ENCODE measurements around the gene DCP2.
"Not testable (repeated sequence)": the region's sequence is repeated elsewhere in the genome, so short reads cannot be mapped to it uniquely, and the experiment has no call there.

Gene DCP2

GRCh38 chr5:112960315-112960714, 16.3 kb upstream of the DCP2 start:
- H3K79me1 ChIP-seq (ENCODE audit: low read length) = no peaks in the 10 kb centered on the region
- no peak overlapping the region for H3K27ac ChIP-seq (ENCODE audit: low read depth, low read length)
- no peak overlapping the region for H3K9ac ChIP-seq (ENCODE audit: low read length)
- no peak overlapping the region for H2BK15ac ChIP-seq (replicated peaks; ENCODE audit: low read depth)
- no peaks in the 10 kb centered on the region for H3K36me3 ChIP-seq (ENCODE audit: control insufficient read depth, insufficient read depth, low read length)
- no peak for DNase-seq
- no peak overlapping the region for H3K56ac ChIP-seq (ENCODE audit: low read length)
- H3K4me2 ChIP-seq (ENCODE audit: low read length) = no peak overlapping the region
- no peaks in the 10 kb centered on the region for H3K27me3 ChIP-seq (ENCODE audit: insufficient read depth, low read length, poor library complexity)
- no peak overlapping the region for H2BK120ac ChIP-seq (ENCODE audit: low read depth, low read length)
- H3K18ac ChIP-seq (ENCODE audit: low read length) = no peak overlapping the region
- no peak overlapping the region for H4K8ac ChIP-seq (ENCODE audit: low read depth, low read length)
- no CpG with 5 or more reads among the region's 1 CpG for WGBS (ENCODE audit: extremely low coverage, insufficient coverage, low lambda C conversion rate)
- H3K4me3 ChIP-seq (ENCODE audit: low read length) = no peak overlapping the region
- no peak overlapping the region for H3K4ac ChIP-seq (ENCODE audit: low read depth, low read length)
- no peak overlapping the region for H4K5ac ChIP-seq (ENCODE audit: low read length)
- H2BK5ac ChIP-seq (ENCODE audit: low read length) = no peak overlapping the region
- H3K79me2 ChIP-seq (ENCODE audit: control insufficient read depth, insufficient read depth, low read length) = no peaks in the 10 kb centered on the region
- no peak overlapping the region for H3K23ac ChIP-seq (ENCODE audit: low read length)
- no peak overlapping the region for H2AK5ac ChIP-seq (ENCODE audit: low read length)
- no peaks in the 10 kb centered on the region for H3K4me1 ChIP-seq (ENCODE audit: control insufficient read depth, low read depth, low read length)

- H3K56ac ChIP-seq (ENCODE audit: low read length) = no peak overlapping the region
- H2BK15ac ChIP-seq (replicated peaks; ENCODE audit: low read depth) = no peak overlapping the region
- H3K4me3 ChIP-seq (ENCODE audit: low read length) = no peak overlapping the region
- H3K79me1 ChIP-seq (ENCODE audit: low read length) = no peaks in the 10 kb centered on the region
- no peak overlapping the region for H2AK5ac ChIP-seq (ENCODE audit: low read length)
- no peak overlapping the region for H3K27ac ChIP-seq (ENCODE audit: low read depth, low read length)
- no peak overlapping the region for H3K18ac ChIP-seq (ENCODE audit: low read length)
- no peak overlapping the region for H3K9ac ChIP-seq (ENCODE audit: low read length)
- no peak overlapping the region for H3K4ac ChIP-seq (ENCODE audit: low read depth, low read length)
- H3K23ac ChIP-seq (ENCODE audit: low read length) = no peak overlapping the region
- no peaks in the 10 kb centered on the region for H3K27me3 ChIP-seq (ENCODE audit: insufficient read depth, low read length, poor library complexity)
- H4K5ac ChIP-seq (ENCODE audit: low read length) = no peak overlapping the region
- no peak overlapping the region for H3K4me2 ChIP-seq (ENCODE audit: low read length)
- H3K4me1 ChIP-seq (ENCODE audit: control insufficient read depth, low read depth, low read length) = no peaks in the 10 kb centered on the region
- H2BK120ac ChIP-seq (ENCODE audit: low read depth, low read length) = no peak overlapping the region
- no peak overlapping the region for H4K8ac ChIP-seq (ENCODE audit: low read depth, low read length)
- no CpG with 5 or more reads among the region's 6 CpGs for WGBS (ENCODE audit: extremely low coverage, insufficient coverage, low lambda C conversion rate)
- no peak for DNase-seq
- H2BK5ac ChIP-seq (ENCODE audit: low read length) = no peak overlapping the region
- no peaks in the 10 kb centered on the region for H3K79me2 ChIP-seq (ENCODE audit: control insufficient read depth, insufficient read depth, low read length)
- no peaks in the 10 kb centered on the region for H3K36me3 ChIP-seq (ENCODE audit: control insufficient read depth, insufficient read depth, low read length)
Observed at GRCh38 chr5:112960863-112961504, 15.6 kb upstream of the DCP2 start.

GRCh38 chr5:112963374-112963733, 13.2 kb upstream of the DCP2 start:
- not testable (repeated sequence) for H3K27ac ChIP-seq (ENCODE audit: low read depth, low read length); H2BK5ac ChIP-seq (ENCODE audit: low read length); H3K79me2 ChIP-seq (ENCODE audit: control insufficient read depth, insufficient read depth, low read length); H3K4me3 ChIP-seq (ENCODE audit: low read length); H3K4me1 ChIP-seq (ENCODE audit: control insufficient read depth, low read depth, low read length); H3K27me3 ChIP-seq (ENCODE audit: insufficient read depth, low read length, poor library complexity); H3K23ac ChIP-seq (ENCODE audit: low read length); H4K5ac ChIP-seq (ENCODE audit: low read length); H4K8ac ChIP-seq (ENCODE audit: low read depth, low read length); H2AK5ac ChIP-seq (ENCODE audit: low read length); H3K4ac ChIP-seq (ENCODE audit: low read depth, low read length); H2BK120ac ChIP-seq (ENCODE audit: low read depth, low read length); H3K56ac ChIP-seq (ENCODE audit: low read length); DNase-seq; H2BK15ac ChIP-seq (replicated peaks; ENCODE audit: low read depth); H3K9ac ChIP-seq (ENCODE audit: low read length); H3K79me1 ChIP-seq (ENCODE audit: low read length); H3K36me3 ChIP-seq (ENCODE audit: control insufficient read depth, insufficient read depth, low read length); H3K4me2 ChIP-seq (ENCODE audit: low read length); H3K18ac ChIP-seq (ENCODE audit: low read length)
- no CpG with 5 or more reads among the region's 3 CpGs for WGBS (ENCODE audit: extremely low coverage, insufficient coverage, low lambda C conversion rate)

DNA sequence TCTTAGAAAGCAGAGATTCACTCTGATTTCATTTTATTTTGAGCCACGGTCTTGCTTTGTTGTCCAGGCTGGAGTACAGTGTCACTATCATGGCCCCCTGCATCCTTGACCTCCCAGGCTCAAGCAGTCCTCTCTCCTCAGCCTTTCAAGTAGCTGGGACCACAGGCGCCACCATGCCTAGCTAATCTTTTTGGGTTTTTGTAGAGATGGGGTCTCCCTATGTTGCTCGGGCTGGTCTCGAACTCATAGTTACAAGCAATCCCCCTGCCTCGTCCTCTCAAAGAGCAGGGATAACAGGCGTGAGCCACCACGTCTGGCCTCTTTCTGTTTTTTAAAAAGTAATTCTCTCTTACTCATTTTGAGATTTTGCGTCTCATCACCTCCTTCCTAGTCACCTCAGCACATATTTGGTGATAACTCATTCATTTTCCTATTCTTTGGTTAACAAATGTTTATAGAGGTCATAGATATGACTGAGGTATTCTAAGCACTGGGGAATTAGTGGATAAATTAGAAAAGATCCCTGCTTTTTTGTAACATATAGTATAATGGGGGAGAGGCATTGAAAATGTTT, 10.8 kb upstream of the DCP2 start:
- Histone ChIP-seq H3K9ac (ENCODE audit: low read length) (no peak overlapping the region), H2BK5ac (ENCODE audit: low read length) (no peak overlapping the region), H3K27ac (ENCODE audit: low read depth, low read length) (no peak overlapping the region), H3K27me3 (ENCODE audit: insufficient read depth, low read length, poor library complexity) (no peaks in the 10 kb centered on the region), H3K23ac (ENCODE audit: low read length) (no peak overlapping the region), H3K79me1 (ENCODE audit: low read length) (no peaks in the 10 kb centered on the region), H3K4me1 (ENCODE audit: control insufficient read depth, low read depth, low read length) (no peaks in the 10 kb centered on the region), H2BK120ac (ENCODE audit: low read depth, low read length) (no peak overlapping the region), H3K36me3 (ENCODE audit: control insufficient read depth, insufficient read depth, low read length) (no peaks in the 10 kb centered on the region), H3K4me2 (ENCODE audit: low read length) (no peak overlapping the region), H3K4ac (ENCODE audit: low read depth, low read length) (no peak overlapping the region), H3K56ac (ENCODE audit: low read length) (no peak overlapping the region), H2AK5ac (ENCODE audit: low read length) (no peak overlapping the region), H2BK15ac (replicated peaks; ENCODE audit: low read depth) (no peak overlapping the region), H3K4me3 (ENCODE audit: low read length) (no peak overlapping the region), H4K8ac (ENCODE audit: low read depth, low read length) (no peak overlapping the region), H4K5ac (ENCODE audit: low read length) (no peak overlapping the region), H3K79me2 (ENCODE audit: control insufficient read depth, insufficient read depth, low read length) (no peaks in the 10 kb centered on the region), H3K18ac (ENCODE audit: low read length) (no peak overlapping the region)
- no CpG with 5 or more reads among the region's 8 CpGs for WGBS (ENCODE audit: extremely low coverage, insufficient coverage, low lambda C conversion rate)
- no peak for DNase-seq

GRCh38 chr5:112967520-112968083, 9.0 kb upstream of the DCP2 start:
- H3K18ac ChIP-seq (ENCODE audit: low read length) = no peak overlapping the region
- no peak overlapping the region for H3K9ac ChIP-seq (ENCODE audit: low read length)
- DNase-seq = no peak
- H3K4me2 ChIP-seq (ENCODE audit: low read length) = no peak overlapping the region
- H2AK5ac ChIP-seq (ENCODE audit: low read length) = no peak overlapping the region
- H3K27me3 ChIP-seq (ENCODE audit: insufficient read depth, low read length, poor library complexity) = no peaks in the 10 kb centered on the region
- no peak overlapping the region for H4K5ac ChIP-seq (ENCODE audit: low read length)
- H2BK15ac ChIP-seq (replicated peaks; ENCODE audit: low read depth) = no peak overlapping the region
- H3K4ac ChIP-seq (ENCODE audit: low read depth, low read length) = no peak overlapping the region
- no peaks in the 10 kb centered on the region for H3K79me1 ChIP-seq (ENCODE audit: low read length)
- H3K79me2 ChIP-seq (ENCODE audit: control insufficient read depth, insufficient read depth, low read length) = no peaks in the 10 kb centered on the region
- H2BK5ac ChIP-seq (ENCODE audit: low read length) = no peak overlapping the region
- no peak overlapping the region for H3K56ac ChIP-seq (ENCODE audit: low read length)
- no peak overlapping the region for H2BK120ac ChIP-seq (ENCODE audit: low read depth, low read length)
- no CpG with 5 or more reads among the region's 6 CpGs for WGBS (ENCODE audit: extremely low coverage, insufficient coverage, low lambda C conversion rate)
- H3K27ac ChIP-seq (ENCODE audit: low read depth, low read length) = no peak overlapping the region
- no peak overlapping the region for H3K23ac ChIP-seq (ENCODE audit: low read length)
- no peak overlapping the region for H4K8ac ChIP-seq (ENCODE audit: low read depth, low read length)
- H3K4me1 ChIP-seq (ENCODE audit: control insufficient read depth, low read depth, low read length) = no peaks in the 10 kb centered on the region
- H3K4me3 ChIP-seq (ENCODE audit: low read length) = no peak overlapping the region
- H3K36me3 ChIP-seq (ENCODE audit: control insufficient read depth, insufficient read depth, low read length) = no peaks in the 10 kb centered on the region

Measured in mesendoderm (in vitro differentiated cells).